ENCODE data around the gene ARHGAP6.
A peak's percentile ranks its signal among the peaks of the same experiment; 100 is the strongest.

ARHGAP6 gene

GRCh38 chrX:11429538-11430085 is 236.1 kb downstream of the ARHGAP6 start:
- no peak for TF ChIP-seq CTCF (IDR thresholded peaks at IDR 0.05; ENCODE audit: borderline replicate concordance, insufficient read depth, low read depth, low read length)
- no peak overlapping the region for H3K4me3 ChIP-seq (ENCODE audit: low read depth, low read length)

- peak; percentile 10; the same call in 1 of the 2 replicates for TF ChIP-seq CTCF (IDR thresholded peaks at IDR 0.05; ENCODE audit: borderline replicate concordance, insufficient read depth, low read depth, low read length)
- no peak overlapping the region for H3K4me3 ChIP-seq (ENCODE audit: low read depth, low read length)
Observed at GRCh38 chrX:11427453-11428071, 238.2 kb downstream of the ARHGAP6 start.

- no peak for TF ChIP-seq CTCF (IDR thresholded peaks at IDR 0.05; ENCODE audit: borderline replicate concordance, insufficient read depth, low read depth, low read length)
- no peak overlapping the region for H3K4me3 ChIP-seq (ENCODE audit: low read depth, low read length)
Observed at GRCh38 chrX:11426712-11427452, 238.8 kb downstream of the ARHGAP6 start.

GRCh38 chrX:11424903-11425674 is 240.6 kb downstream of the ARHGAP6 start:
- no peak for TF ChIP-seq CTCF (IDR thresholded peaks at IDR 0.05; ENCODE audit: borderline replicate concordance, insufficient read depth, low read depth, low read length)
- no peak overlapping the region for H3K4me3 ChIP-seq (ENCODE audit: low read depth, low read length)

- no peak overlapping the region for H3K4me3 ChIP-seq (ENCODE audit: low read depth, low read length)
Observed at GRCh38 chrX:11423949-11424348, 241.8 kb downstream of the ARHGAP6 start.

GRCh38 chrX:11423362-11423818 is 242.3 kb downstream of the ARHGAP6 start:
- no peak for TF ChIP-seq CTCF (IDR thresholded peaks at IDR 0.05; ENCODE audit: borderline replicate concordance, insufficient read depth, low read depth, low read length)
- no peak overlapping the region for H3K4me3 ChIP-seq (ENCODE audit: low read depth, low read length)

More at GRCh38 chrX:11423949-11424348, 241.8 kb downstream of the ARHGAP6 start:
- no peak for TF ChIP-seq CTCF (IDR thresholded peaks at IDR 0.05; ENCODE audit: borderline replicate concordance, insufficient read depth, low read depth, low read length)

All from GM12875 (cell line).